Loucy (cell line): ENCODE data around the gene CHRNA3.

Experiments used
- H2AFZ ChIP-seq: fragments of 200-600 bp; sonication (generic); 2 replicates; pipeline ENCODE4 v1.6.0; 2016; ENCODE audit warnings: antibody characterized with exemption, mild to moderate bottlenecking, low read length, moderate library complexity
- H3F3A ChIP-seq: fragments of 200-600 bp; 2 replicates; pipeline ENCODE4 v1.6.0; 2016; ENCODE audit warnings: antibody characterized with exemption, low read depth, mild to moderate bottlenecking
- H3K27me3 ChIP-seq: fragments of 200-600 bp; sonication (generic); 2 replicates; pipeline ENCODE4 v1.6.1; 2014; ENCODE audit warnings: low read length, mild to moderate bottlenecking; ENCODE audit not compliant: insufficient read depth, poor library complexity, severe bottlenecking
- H3K36me3 ChIP-seq: fragments of 200-600 bp; sonication (generic); 2 replicates; pipeline ENCODE4 v1.6.1; 2016; ENCODE audit warnings: low read length; ENCODE audit not compliant: insufficient read depth
- H3K4me1 ChIP-seq: fragments of 200-600 bp; sonication (generic); 2 replicates; pipeline ENCODE4 v1.5.1; 2014; ENCODE audit warnings: low read length, mild to moderate bottlenecking; ENCODE audit not compliant: insufficient read depth, poor library complexity, severe bottlenecking
- H3K4me2 ChIP-seq: fragments of 200-600 bp; sonication (generic); 2 replicates; pipeline ENCODE4 v1.6.0; 2014; ENCODE audit warnings: antibody characterized with exemption, low read length, low read depth, mild to moderate bottlenecking; ENCODE audit not compliant: poor library complexity, severe bottlenecking
- H3K4me3 ChIP-seq: fragments of 200-600 bp; sonication (generic); 2 replicates; pipeline ENCODE4 v1.5.1; 2014; ENCODE audit warnings: low read length, mild to moderate bottlenecking, mixed read lengths; ENCODE audit not compliant: poor library complexity, severe bottlenecking
- H3K79me2 ChIP-seq: fragments of 200-600 bp; sonication (generic); 2 replicates; pipeline ENCODE4 v1.6.1; 2014; ENCODE audit warnings: low read length; ENCODE audit not compliant: insufficient read depth
- H3K9ac ChIP-seq: fragments of 200-600 bp; sonication (generic); 2 replicates; pipeline ENCODE4 v1.6.0; 2014; ENCODE audit warnings: mild to moderate bottlenecking, low read depth, low read length, moderate library complexity; ENCODE audit not compliant: poor library complexity, severe bottlenecking
- H3K9me2 ChIP-seq: fragments of 200-600 bp; sonication (generic); replicated peaks from 2 replicates; pipeline ENCODE4 v1.6.1; 2016; ENCODE audit warnings: low read depth, low read length, mixed read lengths
- H3K9me3 ChIP-seq: fragments of 200-600 bp; sonication (generic); 2 replicates; pipeline ENCODE4 v1.6.1; 2014; ENCODE audit warnings: mild to moderate bottlenecking, antibody characterized with exemption, low read length, low read depth; ENCODE audit not compliant: insufficient read depth
- H4K20me1 ChIP-seq: fragments of 200-600 bp; sonication (generic); 2 replicates; pipeline ENCODE4 v1.6.0; 2014; ENCODE audit warnings: antibody characterized with exemption, low read length, mild to moderate bottlenecking; ENCODE audit not compliant: insufficient read depth, poor library complexity, severe bottlenecking
- CTCF ChIP-seq: fragments of 200-600 bp; sonication (generic); conservative IDR thresholded peaks from 2 replicates; pipeline ENCODE4 v1.5.1; 2014; ENCODE audit warnings: mild to moderate bottlenecking, antibody characterized with exemption, low read length
- EZH2phosphoT487 ChIP-seq: fragments of 200-600 bp; IDR thresholded peaks from 2 replicates; pipeline ENCODE4 v1.6.1; 2018; ENCODE audit warnings: antibody characterized with exemption, mild to moderate bottlenecking, moderate library complexity, borderline replicate concordance

CHRNA3 gene

DNA sequence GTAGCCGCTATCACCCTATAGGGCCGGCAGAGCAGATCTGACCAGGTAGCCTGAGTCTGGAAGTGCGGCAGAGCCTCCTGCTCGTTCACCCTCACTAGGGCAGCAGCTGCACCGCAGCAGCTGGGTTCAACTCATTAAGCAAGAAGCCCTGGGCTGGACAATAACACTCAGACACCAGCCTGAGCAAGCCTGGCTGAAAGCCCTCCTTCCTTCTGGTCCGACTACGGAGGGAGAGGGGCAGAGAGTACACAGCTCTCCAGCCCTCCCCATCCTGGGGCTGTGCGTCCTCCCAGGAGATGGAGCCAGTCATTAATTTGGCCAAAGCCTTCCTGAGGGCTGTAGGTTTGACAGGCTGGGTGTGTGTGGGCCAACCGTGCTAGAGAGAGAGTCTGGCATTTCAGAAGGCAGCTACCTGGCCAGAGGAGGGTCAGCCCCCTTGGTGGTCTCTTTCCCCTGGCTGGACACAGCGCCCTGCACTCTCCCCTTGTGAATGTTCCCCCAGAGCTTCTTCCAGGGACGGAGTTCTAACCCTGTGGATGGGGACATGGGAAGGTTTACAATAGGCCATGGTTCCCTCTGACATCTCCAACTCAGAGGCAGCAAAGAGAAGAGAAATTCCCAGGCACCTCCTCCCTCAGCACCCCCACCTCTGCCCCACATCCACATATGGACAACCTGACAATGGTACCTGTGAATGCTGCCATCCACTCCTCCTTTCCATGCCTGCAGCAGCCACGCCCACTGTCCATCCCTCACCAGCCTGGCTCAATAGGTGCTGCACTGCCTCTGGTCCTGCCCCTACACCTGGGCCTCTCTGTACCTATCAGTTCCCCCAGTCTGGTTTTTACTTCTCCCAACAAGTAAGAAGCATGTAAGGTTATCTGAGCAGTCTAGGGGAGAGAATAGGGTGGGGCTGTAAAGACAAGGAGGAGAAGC lies 13.7 kb upstream of the CHRNA3 start:
- no peak overlapping the region for H3K9ac ChIP-seq
- H3K4me1 ChIP-seq: no peaks in the 10 kb centered on the region
- H3K27me3 ChIP-seq: no peaks in the 10 kb centered on the region
- TF ChIP-seq EZH2phosphoT487 (no peak), CTCF (no peak)
- H3K9me2 ChIP-seq: no peaks in the 10 kb centered on the region
- no peak overlapping the region for H3K4me2 ChIP-seq
- no peaks in the 10 kb centered on the region for H3K36me3 ChIP-seq
- no peaks in the 10 kb centered on the region for H3K79me2 ChIP-seq
- no peaks in the 10 kb centered on the region for H3F3A ChIP-seq
- H3K9me3 ChIP-seq: no peaks in the 10 kb centered on the region
- no peaks in the 10 kb centered on the region for H4K20me1 ChIP-seq
- no peak overlapping the region for H3K4me3 ChIP-seq
- no peak overlapping the region for H2AFZ ChIP-seq

- H3F3A ChIP-seq: no peaks in the 10 kb centered on the region
- no peak for TF ChIP-seq CTCF
- TF ChIP-seq EZH2phosphoT487: no peak
- no peak overlapping the region for H2AFZ ChIP-seq
- H3K9me3 ChIP-seq: no peaks in the 10 kb centered on the region
- no peaks in the 10 kb centered on the region for H3K36me3 ChIP-seq
- H3K9ac ChIP-seq: no peak overlapping the region
- no peaks in the 10 kb centered on the region for H3K4me1 ChIP-seq
- no peak overlapping the region for H3K4me2 ChIP-seq
- no peak overlapping the region for H3K4me3 ChIP-seq
- H3K27me3 ChIP-seq: no peaks in the 10 kb centered on the region
- no peaks in the 10 kb centered on the region for H3K9me2 ChIP-seq
- H3K79me2 ChIP-seq: no peaks in the 10 kb centered on the region
- no peaks in the 10 kb centered on the region for H4K20me1 ChIP-seq
Measured at GRCh38 chr15:78633348-78633747, 12.6 kb upstream of the CHRNA3 start.

DNA sequence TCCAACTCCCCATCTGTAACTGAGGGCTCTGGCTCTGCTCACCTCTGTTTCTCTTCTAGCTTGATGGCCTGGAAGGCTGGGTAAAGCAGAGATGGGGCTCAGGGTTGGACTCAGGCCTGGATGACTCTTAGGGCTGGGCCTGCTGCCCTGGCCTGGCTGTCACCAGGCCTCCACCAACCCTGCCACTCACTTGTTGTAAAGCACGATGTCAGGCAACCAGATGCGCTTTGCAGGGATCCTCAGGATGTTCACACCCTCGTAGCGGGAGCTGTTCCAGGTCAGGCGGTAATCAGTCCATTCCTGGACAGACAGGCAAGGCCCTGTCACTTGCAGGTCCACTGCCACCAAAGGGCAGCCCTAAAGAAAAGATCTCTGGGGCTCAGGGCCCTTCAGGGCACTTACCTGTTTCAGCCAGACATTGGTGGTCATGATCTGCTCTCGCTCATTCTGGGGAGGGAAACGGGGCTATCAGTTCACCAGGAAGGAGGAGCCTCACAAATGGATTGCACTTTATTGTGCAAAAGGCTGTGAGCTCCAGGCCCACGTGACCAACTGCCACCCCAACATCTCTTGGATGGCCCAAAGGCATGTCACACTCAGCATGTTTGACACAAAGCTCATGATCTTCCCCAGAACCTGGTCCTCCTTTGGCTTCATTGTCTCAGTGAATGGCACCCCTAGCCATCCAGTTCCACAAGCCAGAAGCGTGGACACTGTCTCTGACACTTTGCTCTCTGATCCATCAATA lies 10.3 kb upstream of the CHRNA3 start:
- no peak overlapping the region for H3K4me3 ChIP-seq
- no peaks in the 10 kb centered on the region for H3K9me3 ChIP-seq
- no peaks in the 10 kb centered on the region for H3K36me3 ChIP-seq
- H3K27me3 ChIP-seq: no peaks in the 10 kb centered on the region
- H3K9ac ChIP-seq: no peak overlapping the region
- H3F3A ChIP-seq: no peaks in the 10 kb centered on the region
- H3K4me2 ChIP-seq: no peak overlapping the region
- H2AFZ ChIP-seq: no peak overlapping the region
- no peaks in the 10 kb centered on the region for H4K20me1 ChIP-seq
- no peaks in the 10 kb centered on the region for H3K9me2 ChIP-seq
- H3K4me1 ChIP-seq: peaks cover 2% of the 10 kb centered on the region
- no peaks in the 10 kb centered on the region for H3K79me2 ChIP-seq
- no peak for TF ChIP-seq EZH2phosphoT487
- no peak for TF ChIP-seq CTCF
